D721Med (cell line): ENCODE measurements around the gene LRRFIP1.

ENCODE experiments used
- DNase-seq: peaks from one replicate; pipeline ENCODE4 v3.0.0; 2011; ENCODE audit warnings: low spot score; ENCODE audit not compliant: insufficient read length
- FAIRE-seq: peaks from 2 replicates; lab custom pipeline; 2011; peaks lifted over from hg19 to GRCh38; lab: Jason Lieb, UNC
- TF ChIP-seq, protein P1 (sequence below): IDR thresholded peaks from 2 replicates; pipeline ENCODE4 v1.5.1; 2012; ENCODE audit warnings: mild to moderate bottlenecking, control low read depth; ENCODE audit not compliant: insufficient read depth; ENCODE audit errors: missing control alignments

LRRFIP1 gene

GRCh38 chr2:237712477-237713377, 85.3 kb downstream of the LRRFIP1 start:
- TF ChIP-seq, protein P1, sequence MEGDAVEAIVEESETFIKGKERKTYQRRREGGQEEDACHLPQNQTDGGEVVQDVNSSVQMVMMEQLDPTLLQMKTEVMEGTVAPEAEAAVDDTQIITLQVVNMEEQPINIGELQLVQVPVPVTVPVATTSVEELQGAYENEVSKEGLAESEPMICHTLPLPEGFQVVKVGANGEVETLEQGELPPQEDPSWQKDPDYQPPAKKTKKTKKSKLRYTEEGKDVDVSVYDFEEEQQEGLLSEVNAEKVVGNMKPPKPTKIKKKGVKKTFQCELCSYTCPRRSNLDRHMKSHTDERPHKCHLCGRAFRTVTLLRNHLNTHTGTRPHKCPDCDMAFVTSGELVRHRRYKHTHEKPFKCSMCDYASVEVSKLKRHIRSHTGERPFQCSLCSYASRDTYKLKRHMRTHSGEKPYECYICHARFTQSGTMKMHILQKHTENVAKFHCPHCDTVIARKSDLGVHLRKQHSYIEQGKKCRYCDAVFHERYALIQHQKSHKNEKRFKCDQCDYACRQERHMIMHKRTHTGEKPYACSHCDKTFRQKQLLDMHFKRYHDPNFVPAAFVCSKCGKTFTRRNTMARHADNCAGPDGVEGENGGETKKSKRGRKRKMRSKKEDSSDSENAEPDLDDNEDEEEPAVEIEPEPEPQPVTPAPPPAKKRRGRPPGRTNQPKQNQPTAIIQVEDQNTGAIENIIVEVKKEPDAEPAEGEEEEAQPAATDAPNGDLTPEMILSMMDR, result no peak
- no peak for DNase-seq
- no peak for FAIRE-seq

DNA sequence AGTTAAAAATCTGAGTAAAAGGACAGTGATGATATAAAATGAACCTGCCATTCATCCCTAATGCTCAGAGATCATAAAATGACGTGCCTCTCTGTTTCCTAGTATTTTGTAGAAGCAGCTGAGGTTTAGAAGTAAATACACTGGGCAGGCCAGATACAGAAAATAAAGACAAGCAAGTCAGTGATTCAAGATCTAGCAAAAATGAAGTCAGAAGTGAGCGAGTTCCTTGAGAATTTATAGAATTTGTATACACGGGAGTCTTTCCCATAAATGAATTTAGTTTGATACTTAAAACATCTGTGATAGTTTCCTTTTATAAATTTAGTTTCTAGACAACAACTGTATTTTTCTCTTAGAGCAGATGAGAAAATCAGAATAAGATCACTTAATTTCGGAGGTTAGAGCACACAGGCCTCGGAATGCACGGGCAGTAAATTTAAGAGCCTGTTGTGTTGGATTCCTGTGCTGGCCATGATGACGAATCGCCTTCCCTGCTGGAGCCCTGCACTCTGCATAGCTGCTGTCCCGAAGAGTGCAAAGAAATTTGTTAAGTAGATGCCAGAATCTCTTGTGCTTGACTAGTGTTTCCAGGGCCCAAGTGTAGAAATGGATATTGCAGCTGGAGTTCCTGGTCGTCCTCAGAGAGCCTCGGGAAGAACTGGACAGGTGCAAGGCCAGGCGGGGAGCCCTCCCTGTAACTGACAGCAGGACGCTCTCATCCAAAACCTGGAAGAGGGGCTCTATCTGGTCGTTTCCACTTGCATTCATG, 87.5 kb downstream of the LRRFIP1 start:
- TF ChIP-seq, protein P1, result no peak
- DNase-seq (no peak), FAIRE-seq (no peak)

GRCh38 chr2:237715459-237715947, 88.1 kb downstream of the LRRFIP1 start:
- DNase-seq (no peak), FAIRE-seq (no peak)
- TF ChIP-seq, protein P1, result no peak

GRCh38 chr2:237716011-237716410, 88.6 kb downstream of the LRRFIP1 start:
- no peak for FAIRE-seq
- no peak for DNase-seq
- TF ChIP-seq, protein P1, result no peak

DNA sequence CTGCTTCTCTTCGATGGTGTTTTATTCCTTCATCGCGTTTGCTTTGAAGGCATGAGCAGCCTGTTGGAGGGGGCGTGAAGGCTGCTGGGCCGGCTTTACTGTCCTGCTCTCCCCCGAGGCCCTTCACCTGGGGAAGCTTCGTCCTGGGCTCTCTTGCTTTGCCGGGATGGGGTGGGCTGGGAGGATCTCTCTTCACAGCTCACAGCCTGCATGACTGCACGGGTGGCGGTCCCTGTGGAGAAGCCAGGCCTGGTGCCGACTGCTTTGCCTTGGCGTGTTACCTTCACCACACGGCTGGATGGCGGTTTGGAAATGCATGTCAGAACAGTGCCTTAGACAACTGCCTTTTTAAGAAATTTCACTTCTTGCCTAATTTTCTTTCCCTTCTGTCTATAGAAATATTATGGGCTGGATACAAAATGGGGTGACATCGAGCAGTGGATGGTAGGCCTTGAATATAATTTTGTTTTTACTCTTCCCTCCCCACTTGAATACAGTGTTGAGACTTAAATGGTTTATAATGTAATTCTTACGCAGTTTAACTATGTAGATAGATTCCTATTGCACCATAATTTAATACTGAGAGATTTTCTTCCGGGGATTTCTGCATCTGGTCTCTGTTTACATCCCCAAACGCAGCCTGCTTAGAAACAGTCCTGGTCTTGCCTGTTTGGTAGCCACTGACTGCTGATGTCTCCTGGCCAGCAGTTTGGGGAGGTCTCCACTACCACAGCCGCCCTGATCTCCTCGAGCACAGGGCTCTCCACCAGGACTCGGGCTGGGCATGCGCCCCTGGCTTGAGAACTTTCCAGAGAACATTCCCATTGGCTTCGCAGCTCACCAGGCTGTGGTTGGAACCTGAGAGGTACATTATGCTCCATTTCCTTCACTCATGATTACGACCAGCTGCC, 90.2 kb downstream of the LRRFIP1 start:
- FAIRE-seq (no peak), DNase-seq (no peak)
- TF ChIP-seq, protein P1, result no peak

- FAIRE-seq (no peak), DNase-seq (no peak)
- TF ChIP-seq, protein P1, result no peak
Observed at GRCh38 chr2:237718277-237718634, 90.9 kb downstream of the LRRFIP1 start.
